WERI-Rb-1 (cell line): Measurements from ENCODE around the gene MRAP2.
"Not testable (repeated sequence)": the region's sequence is repeated elsewhere in the genome, so short reads cannot be mapped to it uniquely, and the experiment has no call there.

ENCODE experiments used
- DNase-seq: peaks from one replicate; pipeline ENCODE4 v3.0.0-alpha.2; 2020
- H3K27ac ChIP-seq: fragments of 250-450 bp; sonication (Bioruptor Pico); 2 replicates; pipeline ENCODE4 v1.5.1; 2020; ENCODE audit warnings: mild to moderate bottlenecking, moderate library complexity
- H3K27me3 ChIP-seq: fragments of 250-450 bp; sonication (Bioruptor Pico); 2 replicates; pipeline ENCODE4 v1.5.1; 2021; ENCODE audit warnings: mild to moderate bottlenecking, low read depth, moderate library complexity; ENCODE audit not compliant: insufficient read depth, severe bottlenecking
- H3K36me3 ChIP-seq: fragments of 250-450 bp; sonication (Bioruptor Pico); 2 replicates; pipeline ENCODE4 v1.5.1; 2020; ENCODE audit warnings: mild to moderate bottlenecking, moderate library complexity
- H3K4me3 ChIP-seq: 2 replicates; pipeline ENCODE4 v1.5.1; 2011; ENCODE audit warnings: low read depth, mild to moderate bottlenecking, control low read depth, low read length
- H3K9me3 ChIP-seq: fragments of 250-450 bp; sonication (Bioruptor Pico); 2 replicates; pipeline ENCODE4 v1.5.1; 2021; ENCODE audit warnings: mild to moderate bottlenecking, moderate library complexity; ENCODE audit not compliant: severe bottlenecking
- TF ChIP-seq, protein P1 (sequence below): IDR thresholded peaks from 2 replicates; pipeline ENCODE4 v1.5.1; 2011; ENCODE audit warnings: low read depth, mild to moderate bottlenecking, control low read depth, inconsistent platforms, low read length

The MRAP2 gene

DNA sequence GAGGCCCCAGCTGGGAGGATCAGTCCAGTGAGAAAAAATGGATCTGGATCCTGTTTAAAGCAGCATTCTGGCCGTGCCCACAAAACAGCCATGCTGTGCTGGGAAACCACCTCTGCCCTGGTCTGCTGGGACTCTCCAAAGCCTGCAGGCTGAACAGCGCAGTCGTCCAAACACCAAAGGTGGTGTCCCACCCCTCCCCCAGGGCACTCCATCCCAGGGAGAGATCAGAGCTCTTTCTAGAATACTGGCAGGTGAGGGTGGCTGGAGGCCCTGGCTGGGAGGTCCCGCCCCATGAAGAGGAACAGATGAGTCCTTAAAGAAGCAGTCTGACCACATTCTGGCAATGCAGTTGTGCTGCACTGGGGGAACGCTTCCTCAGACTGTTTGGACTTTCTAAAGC, 84.6 kb downstream of the MRAP2 start:
- Histone ChIP-seq H3K9me3 (no peaks in the 10 kb centered on the region), H3K27ac (no peak overlapping the region), H3K4me3 (no peak overlapping the region), H3K36me3 (no peaks in the 10 kb centered on the region), H3K27me3 (no peaks in the 10 kb centered on the region)
- DNase-seq: no peak
- TF ChIP-seq, protein P1, sequence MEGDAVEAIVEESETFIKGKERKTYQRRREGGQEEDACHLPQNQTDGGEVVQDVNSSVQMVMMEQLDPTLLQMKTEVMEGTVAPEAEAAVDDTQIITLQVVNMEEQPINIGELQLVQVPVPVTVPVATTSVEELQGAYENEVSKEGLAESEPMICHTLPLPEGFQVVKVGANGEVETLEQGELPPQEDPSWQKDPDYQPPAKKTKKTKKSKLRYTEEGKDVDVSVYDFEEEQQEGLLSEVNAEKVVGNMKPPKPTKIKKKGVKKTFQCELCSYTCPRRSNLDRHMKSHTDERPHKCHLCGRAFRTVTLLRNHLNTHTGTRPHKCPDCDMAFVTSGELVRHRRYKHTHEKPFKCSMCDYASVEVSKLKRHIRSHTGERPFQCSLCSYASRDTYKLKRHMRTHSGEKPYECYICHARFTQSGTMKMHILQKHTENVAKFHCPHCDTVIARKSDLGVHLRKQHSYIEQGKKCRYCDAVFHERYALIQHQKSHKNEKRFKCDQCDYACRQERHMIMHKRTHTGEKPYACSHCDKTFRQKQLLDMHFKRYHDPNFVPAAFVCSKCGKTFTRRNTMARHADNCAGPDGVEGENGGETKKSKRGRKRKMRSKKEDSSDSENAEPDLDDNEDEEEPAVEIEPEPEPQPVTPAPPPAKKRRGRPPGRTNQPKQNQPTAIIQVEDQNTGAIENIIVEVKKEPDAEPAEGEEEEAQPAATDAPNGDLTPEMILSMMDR: no peak

DNA sequence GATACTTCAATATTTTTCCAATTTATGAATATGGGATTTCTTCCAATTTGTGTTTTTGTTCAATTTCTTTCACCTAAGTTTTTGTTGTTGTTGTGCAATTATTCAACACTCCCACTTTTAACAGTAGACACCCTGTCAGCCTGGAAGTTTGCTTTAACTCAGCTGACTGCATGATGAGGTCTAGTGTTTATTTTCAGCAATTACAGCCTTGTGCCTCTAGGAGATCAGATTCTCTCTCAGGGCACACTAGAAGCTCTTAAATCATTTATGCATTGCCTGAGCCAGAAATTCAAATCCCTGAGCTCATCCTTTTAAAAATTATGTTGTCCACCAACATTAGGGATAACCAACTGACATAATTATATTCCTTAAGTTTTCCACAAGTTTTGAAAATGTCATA, 85.7 kb downstream of the MRAP2 start:
- H3K36me3 ChIP-seq: peaks cover 4% of the 10 kb centered on the region
- no peaks in the 10 kb centered on the region for H3K27me3 ChIP-seq
- H3K27ac ChIP-seq: no peak overlapping the region
- TF ChIP-seq, protein P1: no peak
- no peaks in the 10 kb centered on the region for H3K9me3 ChIP-seq
- no peak for DNase-seq
- H3K4me3 ChIP-seq: no peak overlapping the region

DNA sequence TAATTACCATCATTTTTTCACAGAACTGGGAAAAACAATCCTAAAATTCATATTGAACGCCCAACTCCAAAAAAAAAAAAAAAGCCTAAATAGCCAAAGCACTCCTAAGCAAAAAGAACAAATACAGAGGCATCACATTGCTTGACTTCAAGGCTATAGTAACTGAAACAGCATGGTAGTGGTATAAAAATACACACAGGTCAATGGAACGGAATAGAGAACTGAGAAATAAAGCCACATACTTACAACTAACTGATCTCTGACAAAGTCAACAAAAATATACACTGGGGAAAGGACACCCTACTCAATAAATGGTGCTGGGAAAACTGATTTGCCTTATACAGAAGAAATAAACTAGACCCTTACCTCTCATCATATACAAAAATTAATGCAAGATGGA, 89.6 kb downstream of the MRAP2 start:
- no peaks in the 10 kb centered on the region for H3K9me3 ChIP-seq
- no peak for DNase-seq
- TF ChIP-seq, protein P1: no peak
- H3K36me3 ChIP-seq: peaks cover 21% of the 10 kb centered on the region
- no peak overlapping the region for H3K4me3 ChIP-seq
- no peaks in the 10 kb centered on the region for H3K27me3 ChIP-seq
- H3K27ac ChIP-seq: no peak overlapping the region

DNA sequence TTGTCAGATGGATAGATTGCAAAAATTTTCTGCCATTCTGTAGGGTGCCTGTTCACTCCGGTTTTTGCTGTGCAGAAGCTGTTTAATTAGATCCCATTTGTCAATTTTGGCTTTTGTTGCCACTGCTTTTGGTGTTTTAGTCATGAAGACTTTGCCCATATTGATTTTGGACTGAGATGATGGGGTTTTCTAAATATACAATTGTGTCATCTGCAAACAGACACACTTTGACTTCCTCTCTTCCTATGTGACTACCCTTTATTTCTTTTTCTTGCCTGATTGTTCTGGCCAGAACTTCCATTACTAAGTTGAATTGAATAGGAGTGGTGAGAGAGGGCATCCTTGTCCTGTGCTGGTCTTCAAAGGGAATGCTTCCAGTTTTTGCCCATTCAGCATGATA, 96.0 kb downstream of the MRAP2 start:
- not testable (repeated sequence) for DNase-seq, H3K9me3 ChIP-seq, H3K4me3 ChIP-seq, H3K27ac ChIP-seq, H3K27me3 ChIP-seq
- H3K36me3 ChIP-seq: peaks cover 22% of the 10 kb centered on the region

DNA sequence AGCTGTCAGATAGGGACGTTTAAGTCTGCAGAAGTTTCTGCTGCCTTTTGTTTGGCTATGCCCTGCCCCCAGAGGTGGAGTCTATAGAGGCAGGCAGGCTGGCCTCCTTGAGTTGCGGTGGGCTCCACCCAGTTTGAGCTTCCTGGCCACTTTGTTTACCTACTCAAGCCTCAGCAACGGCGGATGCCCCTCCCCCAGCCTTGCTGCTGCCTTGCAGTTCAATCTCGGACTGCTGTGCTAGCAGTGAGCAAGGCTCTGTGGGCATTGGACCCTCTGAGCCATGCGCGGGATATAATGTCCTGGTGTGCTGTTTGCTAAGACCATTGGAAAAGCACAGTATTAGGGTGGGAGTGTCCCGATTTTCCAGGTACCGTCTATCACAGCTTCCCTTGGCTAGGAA, 99.8 kb downstream of the MRAP2 start:
- H3K27ac ChIP-seq, DNase-seq, H3K27me3 ChIP-seq, H3K4me3 ChIP-seq, H3K9me3 ChIP-seq: not testable (repeated sequence)
- peaks cover 18% of the 10 kb centered on the region for H3K36me3 ChIP-seq

DNA sequence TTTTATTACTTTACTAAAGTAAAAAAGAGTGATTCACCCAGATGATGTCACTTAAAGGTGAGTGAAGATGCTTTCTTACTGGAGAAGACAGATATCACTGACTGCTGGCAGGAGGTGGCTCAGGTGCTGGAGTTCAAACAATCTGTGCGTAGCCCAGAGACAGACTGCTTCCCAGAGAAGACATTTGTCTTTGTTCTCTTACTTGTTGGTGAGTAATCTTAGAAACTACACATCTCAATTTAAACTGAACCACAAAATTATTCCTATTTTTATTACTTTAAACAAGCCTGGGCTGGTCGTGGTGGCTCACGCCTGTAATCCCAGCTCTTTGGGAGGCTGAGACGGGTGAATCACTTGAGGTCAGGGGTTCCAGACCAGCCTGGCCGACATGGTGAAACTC, 101.7 kb downstream of the MRAP2 start:
- peaks cover 9% of the 10 kb centered on the region for H3K9me3 ChIP-seq
- H3K36me3 ChIP-seq: peaks cover 18% of the 10 kb centered on the region
- H3K27ac ChIP-seq: no peak overlapping the region
- DNase-seq: no peak
- H3K27me3 ChIP-seq: no peaks in the 10 kb centered on the region
- TF ChIP-seq, protein P1: no peak
- H3K4me3 ChIP-seq: no peak overlapping the region

DNA sequence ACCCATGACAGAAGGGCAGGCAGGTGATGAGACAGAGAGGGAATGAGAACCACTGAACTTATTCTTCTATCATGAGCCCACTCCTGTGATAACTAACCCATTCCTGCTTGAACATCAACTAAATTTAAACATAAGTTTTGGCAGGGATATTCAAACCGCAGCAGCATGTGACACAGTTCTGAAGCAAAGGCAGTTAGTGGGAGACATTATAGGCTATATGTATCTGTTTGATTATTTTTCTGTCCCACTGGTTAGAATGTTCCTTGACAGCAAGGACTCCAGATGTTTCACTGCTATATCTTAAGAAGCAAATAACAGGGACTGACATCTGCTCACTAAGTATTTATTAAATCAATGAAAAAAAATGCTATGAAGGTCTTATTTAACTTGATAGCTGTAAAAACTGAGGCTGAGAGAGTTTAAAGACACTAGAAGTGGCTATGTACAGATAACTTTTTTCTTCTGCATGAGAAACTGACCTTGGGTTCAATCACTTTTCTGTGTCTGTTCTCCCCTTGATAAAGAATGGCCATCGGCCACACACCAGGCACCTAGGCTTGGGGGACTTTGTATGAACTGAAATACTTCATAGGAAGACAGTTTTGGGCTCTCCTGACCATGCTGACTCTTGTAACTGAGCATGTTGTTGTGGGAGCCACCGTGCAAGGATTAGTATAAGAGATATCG, 102.9 kb downstream of the MRAP2 start:
- Histone ChIP-seq H3K36me3 (peaks cover 18% of the 10 kb centered on the region), H3K4me3 (no peak overlapping the region), H3K27me3 (no peaks in the 10 kb centered on the region), H3K9me3 (peaks cover 9% of the 10 kb centered on the region), H3K27ac (no peak overlapping the region)
- no peak for DNase-seq
- TF ChIP-seq, protein P1: no peak
